NCI-H187 treated with DMSO at 0.1 percent for 48 hours (cell line): Measurements from ENCODE around the gene CDK5RAP2.

Experiments used
- DNase-seq: peaks from one replicate; lab custom pipeline; 2025; lab: John Stamatoyannopoulos, UW

CDK5RAP2 gene

GRCh38 chr9:120399940-120400339 is 180.0 kb downstream of the CDK5RAP2 start:
- no peak for DNase-seq

- DNase-seq: no peak
Measured at GRCh38 chr9:120398286-120398685, 181.7 kb downstream of the CDK5RAP2 start.

DNA sequence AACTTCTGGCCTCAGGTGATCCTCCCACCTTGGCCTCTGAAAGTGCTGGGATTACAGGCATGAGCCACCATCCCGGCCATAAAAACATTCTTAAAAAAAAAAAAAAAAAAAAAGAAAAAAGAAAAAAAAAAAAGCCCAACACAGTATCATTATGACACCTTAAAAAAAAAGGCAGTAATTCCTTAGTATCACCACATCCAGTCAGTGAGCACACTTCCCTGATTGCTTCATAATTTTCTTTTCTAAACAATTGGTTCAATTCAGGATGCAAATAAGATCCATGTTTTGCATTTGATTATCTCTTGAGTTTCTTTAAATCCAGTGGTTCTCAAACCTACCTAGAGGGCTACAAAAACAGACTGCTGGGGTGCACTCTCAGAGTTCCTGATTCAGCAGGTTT is 182.5 kb downstream of the CDK5RAP2 start:
- DNase-seq: no peak

DNA sequence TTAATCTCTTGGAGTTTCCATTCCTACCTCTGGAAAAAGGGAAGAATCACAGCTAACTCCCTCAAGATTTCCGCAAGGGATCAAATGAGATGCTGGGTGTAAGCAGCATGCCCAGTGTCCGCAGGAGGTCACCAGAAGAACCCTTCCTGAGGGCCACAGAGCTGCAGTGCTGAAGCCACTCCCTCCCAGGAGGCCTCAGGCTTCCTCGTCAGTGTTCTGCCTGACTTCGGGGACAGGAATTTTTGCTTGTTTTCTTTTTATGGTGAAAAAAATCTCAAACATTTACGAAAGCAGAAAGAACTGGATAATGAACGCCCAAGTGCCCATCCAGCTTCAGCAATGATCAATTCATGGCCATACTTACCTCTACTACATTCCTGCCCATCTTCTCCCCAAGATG is 183.0 kb downstream of the CDK5RAP2 start:
- DNase-seq: no peak

DNA sequence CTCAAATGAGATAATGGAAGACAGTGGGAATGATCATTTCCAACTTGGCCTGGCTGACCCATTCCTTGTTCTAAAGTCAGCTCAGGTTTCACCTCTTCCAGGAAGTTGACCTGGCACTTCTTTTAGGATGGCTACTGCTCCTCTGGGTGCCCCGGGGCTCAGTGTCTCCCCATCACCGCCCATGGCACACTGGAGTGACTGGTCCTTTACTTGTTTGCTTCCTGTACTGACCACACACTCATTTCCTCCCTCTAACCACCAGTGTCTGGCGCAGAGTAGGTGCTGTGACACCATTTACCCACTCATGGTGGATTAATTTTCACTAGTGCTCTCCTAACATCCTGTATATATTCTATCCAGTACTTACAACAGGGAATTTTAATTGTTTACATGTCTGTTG is 183.5 kb downstream of the CDK5RAP2 start:
- no peak for DNase-seq

GRCh38 chr9:120395376-120395775 is 184.6 kb downstream of the CDK5RAP2 start:
- no peak for DNase-seq

- no peak for DNase-seq
Measured at GRCh38 chr9:120394058-120394669, 185.8 kb downstream of the CDK5RAP2 start.

GRCh38 chr9:120393386-120394057 is 186.4 kb downstream of the CDK5RAP2 start:
- no peak for DNase-seq

GRCh38 chr9:120392711-120393110 is 187.3 kb downstream of the CDK5RAP2 start:
- no peak for DNase-seq

DNA sequence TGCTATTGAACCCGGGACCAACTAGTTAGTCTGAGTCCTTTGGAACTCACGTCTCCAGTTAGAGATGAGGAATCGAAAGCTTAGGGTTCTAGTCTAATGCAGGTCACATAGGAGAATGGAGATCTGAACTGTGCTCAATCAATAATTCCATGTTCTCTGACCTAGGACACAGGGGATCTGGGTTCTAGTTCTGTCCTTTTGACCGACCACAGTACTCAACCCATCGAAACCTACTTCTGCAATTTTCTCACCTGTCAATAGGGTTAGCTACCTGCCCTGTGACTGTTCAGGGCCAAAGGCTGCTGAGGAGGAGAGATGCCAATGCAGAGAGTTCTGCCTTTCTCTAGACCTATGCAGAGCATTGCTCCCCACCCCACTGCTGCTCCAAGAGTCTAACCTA is 187.7 kb downstream of the CDK5RAP2 start:
- DNase-seq: no peak

GRCh38 chr9:120391691-120392090 is 188.3 kb downstream of the CDK5RAP2 start:
- DNase-seq: no peak

DNA sequence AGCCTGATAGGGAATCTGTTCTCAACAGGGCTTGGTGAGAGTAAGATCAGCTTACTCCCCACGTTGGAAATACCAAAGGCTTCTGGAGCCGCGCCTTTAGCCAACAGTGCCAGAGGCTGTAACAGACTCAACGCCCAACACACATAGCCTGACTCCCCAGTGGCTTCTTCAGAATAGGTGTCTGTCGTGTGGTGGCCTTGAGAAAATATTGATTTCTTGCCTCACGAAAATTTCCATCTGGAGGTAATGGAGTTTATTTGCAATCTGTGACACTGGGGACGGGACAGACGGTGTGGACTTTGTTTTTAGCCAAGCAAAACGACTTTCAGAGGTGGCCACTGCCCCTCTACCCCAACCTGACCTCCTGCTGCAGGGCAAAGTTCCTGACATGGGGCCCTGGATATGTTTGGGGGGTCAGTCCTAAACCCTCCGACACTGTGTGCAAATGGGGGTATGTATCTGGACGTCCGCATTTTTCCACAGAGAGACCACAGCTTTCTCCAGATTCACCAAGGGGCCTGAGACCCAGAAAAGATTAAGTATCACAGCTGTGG is 189.3 kb downstream of the CDK5RAP2 start:
- no peak for DNase-seq

DNA sequence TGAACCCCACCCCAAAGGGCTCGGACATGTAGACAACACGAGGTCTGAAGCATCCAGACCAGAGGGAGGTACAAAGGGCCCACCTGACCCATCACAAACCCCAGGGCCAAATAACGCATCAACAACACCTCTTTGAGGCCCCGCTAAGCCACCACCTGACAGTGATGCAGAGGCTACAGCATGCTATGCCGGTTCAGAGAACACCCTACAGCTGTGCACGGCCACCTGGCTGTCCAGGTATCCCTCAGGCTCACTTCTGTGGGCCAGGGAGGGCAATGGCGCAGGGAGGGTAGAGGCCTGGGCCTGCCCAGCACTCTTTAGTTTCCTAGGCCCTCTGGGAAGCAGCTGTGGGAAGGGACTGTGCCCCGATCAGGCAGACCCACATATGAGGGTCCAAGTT is 190.1 kb downstream of the CDK5RAP2 start:
- DNase-seq: no peak

DNA sequence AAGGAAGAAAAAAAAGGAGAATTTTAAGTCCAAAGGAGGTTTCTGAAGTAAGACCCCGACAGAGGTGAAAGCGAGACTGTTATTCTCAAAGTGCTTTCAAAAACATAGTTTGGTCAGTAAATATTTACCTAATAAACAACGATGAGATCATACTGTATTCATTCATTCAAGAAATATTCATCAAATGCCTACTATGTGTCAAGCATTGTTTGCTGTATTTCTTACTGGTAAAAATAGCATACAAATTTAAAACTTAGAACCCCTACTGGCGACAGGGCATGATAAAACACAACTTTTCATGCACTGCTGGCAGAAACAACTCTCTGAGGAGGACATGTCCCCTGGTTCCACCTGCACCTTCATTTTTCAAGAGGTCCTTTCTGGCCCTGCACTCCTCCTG is 190.7 kb downstream of the CDK5RAP2 start:
- no peak for DNase-seq

- DNase-seq: no peak
Measured at GRCh38 chr9:120388003-120388855, 191.7 kb downstream of the CDK5RAP2 start.

- peak; percentile 23 for DNase-seq
Measured at GRCh38 chr9:120387257-120388002, 192.5 kb downstream of the CDK5RAP2 start.

DNA sequence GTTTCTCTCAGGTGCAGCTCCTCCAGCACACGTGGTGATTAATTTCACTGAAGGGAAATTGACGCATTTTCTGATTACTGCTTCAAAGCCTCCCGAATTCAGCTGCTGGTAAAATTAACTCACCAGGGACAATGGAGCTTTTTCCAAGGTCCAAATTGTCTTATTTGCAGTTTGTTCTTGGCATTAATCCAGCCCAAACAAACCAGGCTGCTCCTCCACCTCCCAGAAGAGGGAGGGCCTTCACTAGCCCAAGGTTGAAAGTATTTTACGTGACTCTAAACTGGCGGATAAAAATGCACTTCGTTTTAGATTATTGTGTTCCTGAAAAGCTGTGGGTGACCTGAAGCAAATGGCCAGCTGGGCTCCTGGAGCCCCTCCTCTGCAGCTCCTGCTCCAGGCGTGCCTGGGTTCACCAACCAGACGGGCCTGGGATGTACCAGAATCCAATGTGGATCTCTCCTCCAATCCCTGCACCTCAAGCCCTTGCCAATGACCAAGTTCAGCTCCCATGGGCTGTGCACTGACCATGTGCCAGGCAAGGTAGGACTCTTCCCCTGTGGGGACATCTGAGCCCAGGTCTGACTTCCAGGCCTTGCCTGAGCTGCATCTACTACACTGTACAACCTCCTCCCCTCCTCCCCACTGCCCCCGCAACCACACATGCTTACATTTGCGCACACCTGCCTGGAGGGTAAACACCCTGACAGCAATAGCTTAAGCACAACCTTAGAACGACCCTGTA is 193.4 kb downstream of the CDK5RAP2 start:
- no peak for DNase-seq

- no peak for DNase-seq
Measured at GRCh38 chr9:120385606-120386389, 194.2 kb downstream of the CDK5RAP2 start.

GRCh38 chr9:120384925-120385272 is 195.1 kb downstream of the CDK5RAP2 start:
- DNase-seq: no peak
